22Rv1 (cell line): ENCODE measurements around the gene SLC35E1.
"Not testable (repeated sequence)": the region's sequence is repeated elsewhere in the genome, so short reads cannot be mapped to it uniquely, and the experiment has no call there.

Experiments used
- H3K27ac ChIP-seq: fragments of 450-650 bp; 2 replicates; pipeline ENCODE4 v1.5.1; 2017
- ZFX ChIP-seq: fragments of 450-650 bp; IDR thresholded peaks from 2 replicates; pipeline ENCODE4 v1.6.1; 2017; ENCODE audit warnings: antibody characterized with exemption, borderline replicate concordance
- TF ChIP-seq, protein P1 (sequence below): fragments of 450-650 bp; IDR thresholded peaks from 2 replicates; pipeline ENCODE4 v1.5.1; 2017; ENCODE audit warnings: mild to moderate bottlenecking

SLC35E1 gene

DNA sequence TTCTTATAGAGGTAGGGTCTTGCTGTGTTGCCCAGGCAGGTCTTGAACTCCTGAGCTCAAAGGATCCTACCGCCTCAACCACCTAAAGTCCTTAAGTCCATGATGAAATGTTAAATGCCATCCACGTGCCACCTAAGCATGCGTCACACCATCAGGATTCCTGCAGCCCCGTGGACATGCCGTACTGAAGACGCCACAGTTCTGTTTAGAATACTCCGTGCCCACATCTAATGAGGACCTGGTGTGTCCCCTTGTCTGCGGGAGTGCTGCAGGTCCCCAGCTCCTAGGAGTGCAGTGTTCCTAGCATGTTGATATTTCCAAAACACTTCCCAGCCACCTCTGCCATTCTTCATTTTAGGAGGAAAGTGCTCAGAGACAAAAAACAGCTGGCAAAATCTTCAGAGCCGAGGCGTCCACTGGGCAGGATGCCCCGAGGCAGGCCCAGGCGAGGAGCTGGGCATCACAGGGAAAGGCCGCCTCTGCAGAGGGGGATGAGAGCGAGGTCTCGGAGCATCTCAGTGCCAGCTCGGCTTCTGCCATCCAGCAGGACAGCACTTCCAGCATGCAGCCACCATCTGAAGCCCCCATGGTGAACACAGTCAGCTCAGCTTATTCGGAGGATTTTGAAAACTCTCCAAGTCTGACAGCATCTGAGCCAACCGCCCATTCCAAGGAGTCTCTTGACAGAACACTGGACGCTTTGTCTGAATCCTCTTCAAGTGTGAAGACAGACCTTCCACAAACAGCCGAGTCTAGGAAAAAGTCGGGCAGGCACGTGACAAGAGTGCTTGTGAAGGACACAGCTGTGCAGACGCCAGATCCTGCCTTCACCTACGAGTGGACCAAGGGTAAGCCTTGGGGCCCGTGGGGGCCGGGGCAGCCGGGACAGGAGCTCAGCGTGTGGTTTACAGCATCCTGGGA, 62.8 kb downstream of the SLC35E1 start:
- TF ChIP-seq ZFX = no peak
- TF ChIP-seq, protein P1, sequence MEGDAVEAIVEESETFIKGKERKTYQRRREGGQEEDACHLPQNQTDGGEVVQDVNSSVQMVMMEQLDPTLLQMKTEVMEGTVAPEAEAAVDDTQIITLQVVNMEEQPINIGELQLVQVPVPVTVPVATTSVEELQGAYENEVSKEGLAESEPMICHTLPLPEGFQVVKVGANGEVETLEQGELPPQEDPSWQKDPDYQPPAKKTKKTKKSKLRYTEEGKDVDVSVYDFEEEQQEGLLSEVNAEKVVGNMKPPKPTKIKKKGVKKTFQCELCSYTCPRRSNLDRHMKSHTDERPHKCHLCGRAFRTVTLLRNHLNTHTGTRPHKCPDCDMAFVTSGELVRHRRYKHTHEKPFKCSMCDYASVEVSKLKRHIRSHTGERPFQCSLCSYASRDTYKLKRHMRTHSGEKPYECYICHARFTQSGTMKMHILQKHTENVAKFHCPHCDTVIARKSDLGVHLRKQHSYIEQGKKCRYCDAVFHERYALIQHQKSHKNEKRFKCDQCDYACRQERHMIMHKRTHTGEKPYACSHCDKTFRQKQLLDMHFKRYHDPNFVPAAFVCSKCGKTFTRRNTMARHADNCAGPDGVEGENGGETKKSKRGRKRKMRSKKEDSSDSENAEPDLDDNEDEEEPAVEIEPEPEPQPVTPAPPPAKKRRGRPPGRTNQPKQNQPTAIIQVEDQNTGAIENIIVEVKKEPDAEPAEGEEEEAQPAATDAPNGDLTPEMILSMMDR = no peak
- no peak overlapping the region for H3K27ac ChIP-seq

DNA sequence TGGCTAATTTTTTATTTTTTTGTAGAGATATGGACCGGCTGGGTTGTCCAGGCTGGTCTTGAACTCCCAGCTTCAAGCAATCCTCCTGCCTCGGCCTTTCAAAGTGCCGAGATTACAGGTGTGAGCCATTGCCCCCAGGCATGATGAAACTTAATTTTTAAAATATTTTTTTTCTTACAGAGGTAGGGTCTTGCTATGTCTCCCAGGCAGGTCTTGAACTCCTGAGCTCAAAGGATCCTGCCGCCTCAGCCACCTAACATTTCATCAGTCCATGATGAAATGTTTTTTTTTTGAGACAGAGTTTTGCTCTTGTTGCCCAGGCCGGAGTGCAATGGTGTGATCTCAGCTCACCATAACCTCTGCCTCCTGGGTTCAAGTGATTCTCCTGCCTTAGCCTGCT, 63.7 kb downstream of the SLC35E1 start:
- H3K27ac ChIP-seq = no peak overlapping the region
- TF ChIP-seq, protein P1 = no peak
- no peak for TF ChIP-seq ZFX

DNA sequence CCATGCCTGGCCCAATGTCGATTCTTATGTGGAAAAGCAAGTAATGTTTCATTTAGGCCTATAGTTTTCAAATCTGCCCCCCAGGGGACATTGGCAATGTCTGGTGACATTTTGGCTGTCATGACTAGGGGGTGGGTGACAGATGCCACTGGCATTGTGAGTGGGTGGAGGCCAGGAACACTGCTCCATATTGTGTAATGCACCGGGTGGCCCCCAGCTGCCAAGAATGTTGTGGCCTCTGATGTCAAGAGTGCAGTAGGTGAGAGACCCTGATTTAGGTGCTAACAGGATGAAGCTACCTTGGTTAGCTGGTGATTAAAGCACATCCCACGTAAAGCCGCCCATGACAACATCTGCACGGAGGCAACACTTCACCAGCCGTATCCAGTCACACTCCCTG, 65.3 kb downstream of the SLC35E1 start:
- no peak for TF ChIP-seq ZFX
- TF ChIP-seq, protein P1 = no peak
- H3K27ac ChIP-seq = no peak overlapping the region

DNA sequence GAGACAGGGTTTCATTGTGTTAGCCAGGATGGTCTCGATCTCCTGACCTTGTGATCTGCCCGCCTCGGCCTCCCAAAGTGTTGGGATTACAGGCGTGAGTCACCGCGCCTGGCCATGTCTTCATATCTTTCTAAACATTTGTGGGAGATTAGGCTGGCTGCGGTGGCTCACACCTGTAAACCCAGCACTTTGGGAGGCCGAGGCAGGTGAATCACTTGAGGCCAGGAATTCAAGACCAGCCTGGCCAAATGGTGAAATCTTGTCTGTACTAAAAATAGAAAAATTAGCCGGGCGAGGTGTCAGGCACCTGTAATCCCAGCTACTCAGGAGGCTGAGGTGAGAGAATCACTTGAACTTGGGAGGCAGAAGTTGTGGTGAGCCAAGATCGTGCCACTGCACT, 66.1 kb downstream of the SLC35E1 start:
- H3K27ac ChIP-seq = not testable (repeated sequence)

DNA sequence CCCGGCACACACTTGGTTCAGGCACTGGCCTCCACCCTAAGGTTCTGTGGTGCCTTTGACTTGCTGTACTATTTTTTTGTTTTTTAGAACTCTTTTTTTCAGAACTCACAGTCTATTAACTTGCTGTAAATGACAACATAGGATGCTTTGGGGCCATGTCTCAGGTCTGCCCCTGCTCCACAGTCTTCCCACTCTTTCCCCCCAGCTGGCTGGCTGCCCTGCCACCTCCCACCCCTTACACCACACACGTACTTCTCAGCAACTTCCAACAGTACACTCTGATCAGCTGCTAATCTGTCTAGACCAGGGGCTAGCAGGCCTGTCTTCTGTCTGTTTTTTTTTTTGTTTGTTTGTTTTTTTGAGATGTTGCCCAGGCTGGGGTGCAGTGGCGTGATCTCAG, 67.9 kb downstream of the SLC35E1 start:
- TF ChIP-seq, protein P1 = no peak
- no peak for TF ChIP-seq ZFX
- no peak overlapping the region for H3K27ac ChIP-seq
